Heart right ventricle (tissue), 16 donors: ENCODE results near the gene TMEM164. TPM values are rescaled to one million over a fixed set of nuclear protein-coding genes. Genes with fewer than 3 reads are reported as not detected.

Experiments used
- ATAC-seq, 8 donors: fragments of 200-7000 bp; cut with Tn5 transposase; one replicate each; pipeline ENCODE4 v1.9.1; 2020; ENCODE audit warnings: mild to moderate bottlenecking in 8 of 8, moderate library complexity in 8 of 8, moderate number of reproducible peaks in 1 of 8
- DNase-seq, 2 donors: peaks; one replicate each; pipeline ENCODE4 v3.0.0-alpha.2; 2020
- H3K27ac ChIP-seq, 10 donors: fragments of 200-600 bp; sonication (generic) in 2 of 10; one replicate each; pipeline versions ENCODE4 v1.5.0 to v1.8.0; 2020 to 2022; ENCODE audit warnings: mild to moderate bottlenecking in 3 of 10
- H3K27me3 ChIP-seq, 7 donors: fragments of 200-600 bp; one replicate each; pipeline ENCODE4 v1.8.0; 2021 to 2022; ENCODE audit warnings: mild to moderate bottlenecking in 2 of 7
- H3K36me3 ChIP-seq, 9 donors: fragments of 200-600 bp; sonication (generic) in 1 of 9; one replicate each; pipeline versions ENCODE4 v1.5.0 to v1.8.0; 2020 to 2022; ENCODE audit warnings: mild to moderate bottlenecking in 2 of 9
- H3K4me1 ChIP-seq, 9 donors: fragments of 200-600 bp; sonication (generic) in 1 of 9; one replicate each; pipeline versions ENCODE4 v1.5.0 to v1.8.0; 2020 to 2022; ENCODE audit warnings: mild to moderate bottlenecking in 4 of 9
- H3K4me3 ChIP-seq, 10 donors: fragments of 200-600 bp; sonication (generic) in 2 of 10; one replicate each; pipeline versions ENCODE4 v1.5.0 to v1.8.0; 2020 to 2022; ENCODE audit warnings: mild to moderate bottlenecking in 7 of 10, moderate library complexity in 2 of 10
- H3K9me3 ChIP-seq, 11 donors: fragments of 200-600 bp in 10 of 11; sonication (generic) in 2 of 11; one replicate each; pipeline versions ENCODE4 v1.5.0 to v1.8.0; 2013 to 2022; ENCODE audit warnings: mild to moderate bottlenecking in 2 of 11, control low read depth in 1 of 11, moderate library complexity in 1 of 11
- WGBS, 2 donors: extraction: QIAGEN DNeasy Blood & Tissue Kit; methylation state at CpG; one replicate each; pipeline ENCODE4 v1.1.7; 2013; ENCODE audit warnings: inconsistent platforms in 1 of 2; 5-methylcytosine and 5-hydroxymethylcytosine counted together
- intact Hi-C, 10 donors: fragments of 100-400 bp; cut with DNase I; formaldehyde crosslinking; loops; one replicate each; pipeline versions ENCODE4 v1.11.1 to v1.14.2; 2022
- polyA plus RNA-seq, 2 donors: library from polyadenylated mRNA; stranded (reverse); fragments of 200-250 nt; gene quantifications; one replicate each; pipeline ENCODE4 v1.2.3, GENCODE V29; 2013
- total RNA-seq, 10 donors: library from RNA; stranded (reverse); fragmentation: NEBNext Ultra II Directional in 3 of 10; extraction: Animal tissue kit (Norgen Biotek cat#: 25700) in 3 of 10; gene quantifications; one replicate each; pipeline versions ENCODE4 v1.2.1 to v1.2.4, GENCODE V29; 2021 to 2023
- TF ChIP-seq, protein P1 (sequence below), 9 donors: fragments of 200-600 bp; sonication (generic) in 2 of 9; IDR thresholded peaks; one replicate each; pipeline versions ENCODE4 v1.5.0 to v1.8.0; 2021 to 2022; ENCODE audit warnings: antibody characterized with exemption in 9 of 9, mild to moderate bottlenecking in 5 of 9, moderate library complexity in 1 of 9
- donor health status: Arrhythmogenic right ventricular cardiomyopathy.
- donor health status: ischemic (EF 13 %, LVEDD 7.1; RV severe dilation, severe dysfunction).
- donor health status: healthy with polysubstance abuse.
- donor health status: DM: no; HTN: yes; CAD: no.
- donor health status: DM: no; HTN: no; CAD: no.
- donor health status: ischemic (EF 25% LVEDD 6.9; RV normal size, moderate dysfunction).
- donor health status: ischemic (EF 25% LVEDD 5.7; RV mildly dilated, moderate dysfunction).
- donor health status: healthy.
- donor health status: DM: yes; HTN: yes; CAD: no.
- donor health status: Ischemic cardiomyopathy.
- donor health status: ischemic (EF 35%, LVEDD 5.7; RV mildly dilated, moderate dysfunction).
- donor health status: nonischemic (EF 11% LVEDD 7.7; RV severe dilation, severe dysfunction).
- donor health status: DM: yes; HTN: yes; CAD: no.
- donor health status: PGD.
- donor health status: ischemic (EF 29% LVEDD 5.4; RV normal size, mild dysfunction).
- donor health status: nonischemic (EF 23%, LVEDD 6.1; RV moderate dilation, normal function).

Gene TMEM164
- total and polyA plus RNA-seq, 12 donors, result 9.7 to 60.6 (median 48.1) TPM

DNA sequence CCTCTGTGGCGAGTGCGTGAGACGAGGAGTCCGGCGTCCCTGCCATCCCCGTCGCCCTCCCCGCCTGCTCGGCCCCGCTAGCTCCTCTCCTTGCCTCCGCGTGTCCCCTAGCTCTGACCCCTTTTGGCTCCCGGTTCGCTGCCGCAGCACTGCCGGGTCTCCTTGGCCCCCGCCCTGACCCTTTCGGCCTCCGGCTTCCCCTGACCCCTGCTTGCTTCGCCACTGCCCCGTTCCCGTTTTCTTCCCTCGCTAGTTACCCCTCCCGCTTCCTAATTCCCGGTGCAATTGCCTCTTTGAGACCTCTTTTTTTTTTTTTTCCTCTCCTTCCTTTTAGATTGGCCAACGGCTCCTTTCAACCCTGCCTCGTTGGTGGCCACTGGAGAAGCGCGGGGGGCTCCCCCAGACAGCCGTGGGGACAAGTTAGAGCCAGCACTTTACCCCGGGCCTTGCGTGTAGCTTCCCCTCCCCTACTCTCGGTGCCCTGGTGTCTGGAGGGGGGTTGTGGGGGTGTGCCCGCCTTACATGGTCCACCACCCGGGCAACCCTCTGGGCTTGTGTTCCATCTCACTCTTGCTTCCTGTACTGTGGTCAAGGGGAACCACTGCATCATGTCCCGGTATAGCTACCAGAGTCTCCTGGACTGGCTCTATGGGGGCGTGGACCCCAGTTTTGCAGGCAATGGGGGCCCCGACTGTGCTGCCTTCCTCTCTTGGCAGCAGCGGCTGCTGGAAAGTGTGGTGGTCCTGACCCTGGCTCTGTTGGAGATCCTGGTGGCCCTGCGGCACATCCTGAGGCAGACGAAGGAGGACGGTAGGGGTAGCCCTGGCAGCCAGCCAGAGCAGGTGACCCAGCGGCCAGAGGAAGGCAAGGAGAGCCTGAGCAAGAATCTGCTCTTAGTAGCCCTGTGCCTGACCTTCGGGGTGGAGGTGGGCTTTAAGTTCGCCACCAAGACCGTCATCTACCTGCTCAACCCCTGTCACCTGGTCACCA is 548 bp downstream of the TMEM164 start:
- DNase-seq, result peak; percentile 5 to 9
- TF ChIP-seq, protein P1, sequence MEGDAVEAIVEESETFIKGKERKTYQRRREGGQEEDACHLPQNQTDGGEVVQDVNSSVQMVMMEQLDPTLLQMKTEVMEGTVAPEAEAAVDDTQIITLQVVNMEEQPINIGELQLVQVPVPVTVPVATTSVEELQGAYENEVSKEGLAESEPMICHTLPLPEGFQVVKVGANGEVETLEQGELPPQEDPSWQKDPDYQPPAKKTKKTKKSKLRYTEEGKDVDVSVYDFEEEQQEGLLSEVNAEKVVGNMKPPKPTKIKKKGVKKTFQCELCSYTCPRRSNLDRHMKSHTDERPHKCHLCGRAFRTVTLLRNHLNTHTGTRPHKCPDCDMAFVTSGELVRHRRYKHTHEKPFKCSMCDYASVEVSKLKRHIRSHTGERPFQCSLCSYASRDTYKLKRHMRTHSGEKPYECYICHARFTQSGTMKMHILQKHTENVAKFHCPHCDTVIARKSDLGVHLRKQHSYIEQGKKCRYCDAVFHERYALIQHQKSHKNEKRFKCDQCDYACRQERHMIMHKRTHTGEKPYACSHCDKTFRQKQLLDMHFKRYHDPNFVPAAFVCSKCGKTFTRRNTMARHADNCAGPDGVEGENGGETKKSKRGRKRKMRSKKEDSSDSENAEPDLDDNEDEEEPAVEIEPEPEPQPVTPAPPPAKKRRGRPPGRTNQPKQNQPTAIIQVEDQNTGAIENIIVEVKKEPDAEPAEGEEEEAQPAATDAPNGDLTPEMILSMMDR (IDR thresholded peaks at IDR 0.05), result no peak
- H3K4me3 ChIP-seq, result peak overlapping the region; percentile 25 to 79 (median 68)
- peaks cover 0 to 38% (median 10%) of the 10 kb centered on the region in 9 donors for H3K4me1 ChIP-seq
- WGBS, 2 donors, result 13 to 16% methylated on average over 41 to 45 of the region's 46 CpGs
- no peaks in the 10 kb centered on the region for H3K36me3 ChIP-seq
- H3K27me3 ChIP-seq, result peaks cover 0 to 48% (median 0%) of the 10 kb centered on the region in 7 donors
- ATAC-seq, result peak in 6 of 8 donors; percentile 2 to 48 (median 27)
- intact Hi-C loops, result loop anchor here in 5 of 10 donors (5.0 to 10.0 kb wide), 4 partner anchors 76 to 141 kb away; no protein-coding TSS in a partner anchor
- H3K27ac ChIP-seq, result peak overlapping the region; percentile 79 to 92 (median 88)
- H3K9me3 ChIP-seq, result no peaks in the 10 kb centered on the region

DNA sequence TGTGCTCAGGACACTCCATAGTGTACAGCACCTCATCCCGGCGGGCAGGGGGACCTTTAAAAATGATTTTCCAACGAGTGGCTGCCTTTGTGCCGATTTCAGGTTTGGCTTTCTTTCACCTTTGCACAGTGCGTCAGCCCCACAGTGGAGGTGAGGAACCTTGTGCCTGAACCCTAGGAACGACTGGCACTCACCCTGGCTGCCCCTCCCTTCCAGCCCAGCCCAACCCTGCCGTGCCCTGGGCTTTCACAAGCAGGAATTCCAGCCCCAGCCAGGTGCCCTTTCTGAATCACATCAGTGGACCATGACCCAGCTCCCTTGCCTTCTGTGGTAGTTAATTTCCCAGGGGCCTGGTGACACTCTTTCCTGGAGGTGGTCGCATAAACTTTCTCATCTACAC is 1.3 kb downstream of the TMEM164 start:
- peak; percentile 13 for DNase-seq

DNA sequence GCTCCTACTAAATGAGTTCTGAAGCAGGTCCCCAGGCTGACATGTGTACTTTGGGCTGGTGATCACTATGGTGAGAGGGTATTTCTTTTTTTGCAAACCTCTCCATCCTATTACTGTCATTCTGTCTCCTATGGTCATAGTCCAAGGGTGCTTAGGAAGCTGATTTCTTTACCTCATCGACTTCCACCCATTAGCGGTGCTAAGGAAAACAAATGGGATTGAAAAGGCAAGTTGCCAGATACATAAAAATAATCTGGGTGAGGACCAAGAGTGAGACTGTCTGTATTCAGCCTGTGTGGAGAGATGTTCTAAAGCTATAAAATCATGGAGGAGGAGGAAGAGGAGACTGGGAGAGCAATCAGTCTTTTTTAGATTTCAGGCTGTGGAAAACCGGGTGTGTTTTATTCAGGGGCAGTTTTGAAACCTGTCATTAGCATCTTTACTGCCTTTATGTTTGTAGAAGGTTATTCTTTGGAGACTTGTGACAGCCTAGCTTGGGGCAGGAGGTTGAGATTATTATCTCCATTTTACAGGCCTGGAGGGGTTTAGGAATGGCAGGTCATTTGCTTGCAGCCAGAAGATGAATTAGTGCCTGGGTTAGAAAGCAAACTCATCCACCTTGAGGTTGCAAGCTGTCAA is 1.9 kb downstream of the TMEM164 start:
- Histone ChIP-seq H3K9me3 (no peaks in the 10 kb centered on the region), H3K27me3 (peaks cover 0 to 42% (median 0%) of the 10 kb centered on the region in 7 donors), H3K4me1 (peaks cover 0 to 38% (median 10%) of the 10 kb centered on the region in 9 donors), H3K36me3 (no peaks in the 10 kb centered on the region), H3K4me3 (peak overlapping the region in 9 of 10 donors; percentile 0 to 79 (median 68)), H3K27ac (peak overlapping the region in 4 of 10 donors; percentile 79 to 91 (median 90))
- TF ChIP-seq, protein P1 (IDR thresholded peaks at IDR 0.05), result no peak
- DNase-seq (no peak), ATAC-seq (no peak)
- WGBS, 2 donors, result 15 to 21% methylated on average over 3 of the region's 3 CpGs
- intact Hi-C loops, result loop anchor here in 5 of 10 donors (5.0 to 10.0 kb wide), 4 partner anchors 78 to 140 kb away; no protein-coding TSS in a partner anchor

More for the DNA sequence above, 1.3 kb downstream of the TMEM164 start:
- Histone ChIP-seq H3K27ac (peak overlapping the region in 6 of 10 donors; percentile 79 to 91 (median 89)), H3K36me3 (no peaks in the 10 kb centered on the region), H3K9me3 (no peaks in the 10 kb centered on the region), H3K4me3 (peak overlapping the region; percentile 18 to 79 (median 68)), H3K27me3 (peaks cover 0 to 44% (median 0%) of the 10 kb centered on the region in 7 donors), H3K4me1 (peaks cover 0 to 38% (median 10%) of the 10 kb centered on the region in 9 donors)
- ATAC-seq, result peak in 2 of 8 donors; percentile 21 to 24
- intact Hi-C loops, result loop anchor here in 5 of 10 donors (5.0 to 10.0 kb wide), 4 partner anchors 77 to 141 kb away; no protein-coding TSS in a partner anchor
- 38 to 55% methylated on average over 8 of the region's 8 CpGs for WGBS, 2 donors
- TF ChIP-seq, protein P1 (IDR thresholded peaks at IDR 0.05), result no peak

DNA sequence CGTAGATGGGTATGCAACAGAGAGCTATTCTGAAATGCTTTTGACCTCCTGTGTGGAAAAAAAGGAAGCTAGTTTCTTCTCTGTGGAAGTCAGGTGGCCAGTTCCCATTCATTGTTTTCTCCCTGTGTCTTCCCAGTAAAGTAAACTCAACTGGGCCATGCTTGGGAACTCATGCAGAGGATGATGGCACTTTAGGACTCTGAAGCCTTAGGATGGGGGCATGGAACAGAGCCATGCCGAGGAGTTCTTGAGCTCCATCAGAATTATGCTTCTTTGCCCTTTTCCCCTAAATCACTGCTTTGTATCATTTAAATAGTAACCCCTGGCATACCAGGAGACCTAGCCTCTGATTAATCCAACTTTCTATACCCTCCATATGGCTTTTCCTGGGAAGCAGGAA is 3.2 kb downstream of the TMEM164 start:
- H3K4me3 ChIP-seq, result peak overlapping the region in 2 of 10 donors; percentile 66 to 71
- no peak for DNase-seq
- H3K36me3 ChIP-seq, result peaks cover 0 to 8% (median 0%) of the 10 kb centered on the region in 9 donors
- peaks cover 0 to 48% (median 10%) of the 10 kb centered on the region in 9 donors for H3K4me1 ChIP-seq
- H3K27ac ChIP-seq, result peak overlapping the region in 2 of 10 donors; percentile 22 to 44
- WGBS, 2 donors, result 54 to 83% methylated on average over 2 of the region's 2 CpGs
- TF ChIP-seq, protein P1 (IDR thresholded peaks at IDR 0.05), result no peak
- ATAC-seq, result no peak
- H3K9me3 ChIP-seq, result no peaks in the 10 kb centered on the region
- intact Hi-C loops, result loop anchor here in 5 of 10 donors (10.0 kb wide), 3 partner anchors 81 to 139 kb away; no protein-coding TSS in a partner anchor
- peaks cover 0 to 34% (median 0%) of the 10 kb centered on the region in 7 donors for H3K27me3 ChIP-seq
